GM18867 (cell line): ENCODE data around the gene MYO15A.

Experiments used
- ATAC-seq: cut with Tn5 transposase; IDR thresholded peaks from one replicate; pipeline ENCODE4 v1.9.1; 2021; ENCODE audit warnings: mild to moderate bottlenecking, moderate library complexity; ENCODE audit not compliant: unreplicated experiment

Gene MYO15A

GRCh38 chr17:18105027-18105426, 3.5 kb upstream of the MYO15A start:
- no peak for ATAC-seq

GRCh38 chr17:18105595-18105994, 3.0 kb upstream of the MYO15A start:
- ATAC-seq, result no peak

- no peak for ATAC-seq
Measured at GRCh38 chr17:18106211-18106610, 2.3 kb upstream of the MYO15A start.

GRCh38 chr17:18107061-18107790, 1.3 kb upstream of the MYO15A start:
- ATAC-seq, result no peak

- no peak for ATAC-seq
Measured at GRCh38 chr17:18107971-18108370, 585 bp upstream of the MYO15A start.

- ATAC-seq, result no peak
Measured at GRCh38 chr17:18109935-18110485, 1.5 kb downstream of the MYO15A start.

GRCh38 chr17:18110636-18111145, 2.1 kb downstream of the MYO15A start:
- no peak for ATAC-seq

- ATAC-seq, result no peak
Measured at GRCh38 chr17:18111330-18111971, 2.9 kb downstream of the MYO15A start.

GRCh38 chr17:18115517-18115916, 7.0 kb downstream of the MYO15A start:
- ATAC-seq, result no peak

GRCh38 chr17:18116078-18116477, 7.5 kb downstream of the MYO15A start:
- ATAC-seq, result no peak

- no peak for ATAC-seq
Measured at GRCh38 chr17:18117533-18117932, 9.0 kb downstream of the MYO15A start.

GRCh38 chr17:18117982-18118975, 9.7 kb downstream of the MYO15A start:
- no peak for ATAC-seq

- no peak for ATAC-seq
Measured at GRCh38 chr17:18119166-18119745, 10.7 kb downstream of the MYO15A start.

- ATAC-seq, result no peak
Measured at GRCh38 chr17:18119938-18120337, 11.4 kb downstream of the MYO15A start.

- no peak for ATAC-seq
Measured at GRCh38 chr17:18120461-18121017, 12.0 kb downstream of the MYO15A start.

- ATAC-seq, result no peak
Measured at GRCh38 chr17:18121144-18121910, 12.8 kb downstream of the MYO15A start.

- ATAC-seq, result no peak
Measured at GRCh38 chr17:18122990-18123753, 14.6 kb downstream of the MYO15A start.

- ATAC-seq, result no peak
Measured at GRCh38 chr17:18124345-18125126, 16.0 kb downstream of the MYO15A start.
